Psoas muscle (tissue), 8 donors: Measurements from ENCODE around the gene TRIM41. TPM values are rescaled to one million over a fixed set of nuclear protein-coding genes. Genes with fewer than 3 reads are reported as not detected.

Source experiments
- ATAC-seq, 4 donors: fragments of 200-7000 bp; cut with Tn5 transposase; one replicate each; pipeline ENCODE4 v1.9.1; 2020; ENCODE audit warnings: moderate library complexity in 3 of 4, mild to moderate bottlenecking in 2 of 4
- DNase-seq, 2 donors: peaks; one replicate each; pipeline ENCODE4 v3.0.0-alpha.2; 2020
- H3K27ac ChIP-seq: fragments of 200-600 bp; one replicate; pipeline ENCODE4 v1.8.0; 2022
- H3K27me3 ChIP-seq, 3 donors: fragments of 200-600 bp in 1 of 3; one replicate each; pipeline versions ENCODE4 v1.6.1 to v1.8.0; 2013 to 2022; ENCODE audit warnings: low read length in 2 of 3, mild to moderate bottlenecking in 2 of 3, moderate library complexity in 1 of 3; ENCODE audit not compliant: insufficient read depth in 3 of 3
- H3K36me3 ChIP-seq, 2 donors: fragments of 200-600 bp in 1 of 2; one replicate each; pipeline versions ENCODE4 v1.6.1 to v1.8.0; 2013 to 2022; ENCODE audit warnings: low read depth in 1 of 2, mild to moderate bottlenecking in 1 of 2, moderate library complexity in 1 of 2; ENCODE audit not compliant: insufficient read depth in 1 of 2
- H3K4me1 ChIP-seq: fragments of 200-600 bp; one replicate; pipeline ENCODE4 v1.8.0; 2022
- H3K4me3 ChIP-seq: fragments of 200-600 bp; one replicate; pipeline ENCODE4 v1.8.0; 2022; ENCODE audit warnings: mild to moderate bottlenecking
- H3K9me3 ChIP-seq: fragments of 200-600 bp; one replicate; pipeline ENCODE4 v1.8.0; 2022
- WGBS, 3 donors: extraction: QIAGEN DNeasy Blood & Tissue Kit; methylation state at CpG; one replicate each; pipeline versions ENCODE4 v1.1.6 to v1.1.7; 2013; 5-methylcytosine and 5-hydroxymethylcytosine counted together
- intact Hi-C, 2 donors: fragments of 100-400 bp; cut with DNase I; formaldehyde crosslinking; loops; one replicate each; pipeline versions ENCODE4 v1.11.0 to v1.14.2; 2022
- polyA plus RNA-seq, 3 donors: library from polyadenylated mRNA; stranded (reverse); fragments of 200-250 nt; gene quantifications; one replicate each; pipeline ENCODE4 v1.2.3, GENCODE V29; 2013
- total RNA-seq, 4 donors: library from RNA; stranded (reverse); fragmentation: NEBNext Ultra II Directional in 2 of 4; extraction: Animal tissue kit (Norgen Biotek cat#: 25700) in 2 of 4; gene quantifications; one replicate each; pipeline versions ENCODE4 v1.2.1 to v1.2.4, GENCODE V29; 2021 to 2023
- TF ChIP-seq, protein P1 (sequence below): fragments of 200-600 bp; IDR thresholded peaks from one replicate; pipeline ENCODE4 v1.8.0; 2022; ENCODE audit warnings: antibody characterized with exemption
- donor health status: healthy with polysubstance abuse.
- donor health status: DM: no; HTN: no; CAD: no; lungs with moderate emphysema.
- donor health status: Bipolar disorder and iron deficiency.
- donor health status: healthy.
- donor health status: DM: yes; HTN: yes; CAD: no.
- donor health status: DM: no; HTN: no; CAD: no.
- donor health status: DM: no; HTN: no; CAD: no.
- donor health status: DM: yes; HTN: yes; CAD: no.

Gene TRIM41
- total and polyA plus RNA-seq, 7 donors: 12.5 to 44.0 (median 30.3) TPM

DNA sequence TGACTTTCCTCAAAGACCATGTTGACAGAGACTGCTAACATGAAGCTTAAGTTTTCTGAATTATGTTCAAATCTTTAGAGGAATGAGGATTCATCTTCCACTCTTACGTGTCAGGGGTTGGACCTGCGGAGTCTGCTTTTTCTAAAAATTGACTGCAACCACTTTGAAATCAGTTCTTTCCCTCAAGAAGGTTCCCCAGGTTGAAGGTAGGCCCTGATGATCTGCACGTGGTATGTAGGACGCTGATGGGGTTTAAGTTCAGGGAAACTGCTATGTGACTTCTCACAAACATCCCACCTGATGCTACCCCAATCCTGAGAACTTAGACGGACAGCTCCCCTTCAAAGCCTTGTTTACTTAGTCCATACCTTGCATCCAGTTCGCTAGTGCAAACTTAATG is 13.4 kb downstream of the TRIM41 start:
- no peak overlapping the region for H3K27ac ChIP-seq
- peaks cover 16 to 100% of the 10 kb centered on the region in 2 donors for H3K36me3 ChIP-seq
- H3K27me3 ChIP-seq: no peaks in the 10 kb centered on the region
- TF ChIP-seq, protein P1, sequence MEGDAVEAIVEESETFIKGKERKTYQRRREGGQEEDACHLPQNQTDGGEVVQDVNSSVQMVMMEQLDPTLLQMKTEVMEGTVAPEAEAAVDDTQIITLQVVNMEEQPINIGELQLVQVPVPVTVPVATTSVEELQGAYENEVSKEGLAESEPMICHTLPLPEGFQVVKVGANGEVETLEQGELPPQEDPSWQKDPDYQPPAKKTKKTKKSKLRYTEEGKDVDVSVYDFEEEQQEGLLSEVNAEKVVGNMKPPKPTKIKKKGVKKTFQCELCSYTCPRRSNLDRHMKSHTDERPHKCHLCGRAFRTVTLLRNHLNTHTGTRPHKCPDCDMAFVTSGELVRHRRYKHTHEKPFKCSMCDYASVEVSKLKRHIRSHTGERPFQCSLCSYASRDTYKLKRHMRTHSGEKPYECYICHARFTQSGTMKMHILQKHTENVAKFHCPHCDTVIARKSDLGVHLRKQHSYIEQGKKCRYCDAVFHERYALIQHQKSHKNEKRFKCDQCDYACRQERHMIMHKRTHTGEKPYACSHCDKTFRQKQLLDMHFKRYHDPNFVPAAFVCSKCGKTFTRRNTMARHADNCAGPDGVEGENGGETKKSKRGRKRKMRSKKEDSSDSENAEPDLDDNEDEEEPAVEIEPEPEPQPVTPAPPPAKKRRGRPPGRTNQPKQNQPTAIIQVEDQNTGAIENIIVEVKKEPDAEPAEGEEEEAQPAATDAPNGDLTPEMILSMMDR: no peak
- H3K4me1 ChIP-seq: peaks cover 6% of the 10 kb centered on the region
- ATAC-seq: no peak
- 77 to 85% (median 83%) methylated on average over 6 of the region's 6 CpGs for WGBS, 3 donors
- DNase-seq: no peak
- intact Hi-C loops: no loop called here
- no peaks in the 10 kb centered on the region for H3K9me3 ChIP-seq
- no peak overlapping the region for H3K4me3 ChIP-seq

DNA sequence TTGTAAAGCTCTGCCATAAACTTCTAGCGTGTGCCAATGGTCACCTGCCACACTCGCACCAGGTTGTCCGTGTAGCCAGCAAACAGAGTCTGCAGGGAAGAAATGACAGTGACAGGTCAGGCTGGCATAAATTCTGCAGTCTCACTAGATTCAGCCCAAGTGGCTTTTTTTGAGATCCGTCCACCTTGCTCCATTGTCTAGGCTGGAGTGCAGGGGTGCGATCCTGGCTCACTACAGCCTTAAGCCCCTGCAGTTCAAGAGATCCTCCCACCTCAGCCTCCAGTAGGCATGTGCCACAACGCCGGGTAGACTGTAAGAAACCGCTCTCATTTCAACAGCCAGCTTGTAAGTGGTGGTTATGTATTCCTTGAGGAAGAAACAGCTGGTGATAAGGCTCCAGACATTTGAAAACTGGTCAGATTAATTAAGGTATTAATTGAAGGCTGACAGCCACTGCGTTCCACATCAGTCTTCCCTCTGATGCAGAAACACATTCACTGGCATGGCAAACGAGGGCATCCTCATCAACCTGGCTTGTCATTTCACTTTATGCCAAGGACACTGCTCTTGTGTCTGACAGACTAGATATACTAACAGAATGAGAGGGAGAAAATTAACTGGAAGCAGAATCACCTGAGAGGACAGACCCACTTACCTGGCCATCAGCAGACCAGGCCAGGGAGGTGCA is 14.0 kb downstream of the TRIM41 start:
- H3K27ac ChIP-seq: no peak overlapping the region
- TF ChIP-seq, protein P1: no peak
- DNase-seq: no peak
- H3K9me3 ChIP-seq: no peaks in the 10 kb centered on the region
- H3K36me3 ChIP-seq: peaks cover 16 to 100% of the 10 kb centered on the region in 2 donors
- no peak overlapping the region for H3K4me3 ChIP-seq
- intact Hi-C loops: no loop called here
- 80 to 87% (median 83%) methylated on average over 10 of the region's 10 CpGs for WGBS, 3 donors
- no peaks in the 10 kb centered on the region for H3K27me3 ChIP-seq
- ATAC-seq: no peak
- H3K4me1 ChIP-seq: peaks cover 12% of the 10 kb centered on the region

DNA sequence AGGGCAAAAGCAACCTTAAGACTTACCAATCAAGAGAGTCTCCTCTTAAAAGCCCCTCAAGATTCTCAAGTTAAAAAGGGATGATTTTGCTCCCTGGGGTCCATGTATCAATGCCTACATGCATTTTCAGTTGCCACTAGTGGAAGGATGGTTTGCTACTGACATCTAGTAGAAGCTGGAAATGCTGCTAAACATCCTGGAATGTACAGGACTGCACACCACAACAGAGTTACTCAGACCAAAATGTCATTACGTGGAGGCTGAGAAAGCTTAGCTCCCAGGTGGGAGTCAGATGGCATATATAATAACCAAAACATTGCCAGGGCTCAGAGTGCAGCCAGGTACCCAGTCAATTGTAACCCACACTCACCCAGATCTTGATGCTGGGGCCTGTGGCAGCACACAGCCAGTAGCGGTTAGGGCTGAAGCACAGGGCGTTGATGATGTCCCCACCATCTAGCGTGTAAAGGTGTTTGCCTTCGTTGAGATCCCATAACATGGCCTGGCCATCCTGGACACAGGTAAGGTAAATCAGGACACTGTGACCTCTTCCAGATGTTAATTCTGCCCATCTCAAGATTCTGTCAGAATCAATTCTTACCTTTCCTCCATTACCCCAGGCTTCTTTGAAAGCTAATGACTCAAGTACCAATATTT is 14.8 kb downstream of the TRIM41 start:
- TF ChIP-seq, protein P1: no peak
- no peak for ATAC-seq
- intact Hi-C loops: no loop called here
- Histone ChIP-seq H3K27me3 (no peaks in the 10 kb centered on the region), H3K36me3 (peaks cover 16 to 95% of the 10 kb centered on the region in 2 donors), H3K27ac (no peak overlapping the region), H3K4me3 (no peak overlapping the region), H3K9me3 (no peaks in the 10 kb centered on the region), H3K4me1 (peaks cover 19% of the 10 kb centered on the region)
- no peak for DNase-seq
- WGBS, 3 donors: 86 to 89% (median 87%) methylated on average over 5 of the region's 5 CpGs

DNA sequence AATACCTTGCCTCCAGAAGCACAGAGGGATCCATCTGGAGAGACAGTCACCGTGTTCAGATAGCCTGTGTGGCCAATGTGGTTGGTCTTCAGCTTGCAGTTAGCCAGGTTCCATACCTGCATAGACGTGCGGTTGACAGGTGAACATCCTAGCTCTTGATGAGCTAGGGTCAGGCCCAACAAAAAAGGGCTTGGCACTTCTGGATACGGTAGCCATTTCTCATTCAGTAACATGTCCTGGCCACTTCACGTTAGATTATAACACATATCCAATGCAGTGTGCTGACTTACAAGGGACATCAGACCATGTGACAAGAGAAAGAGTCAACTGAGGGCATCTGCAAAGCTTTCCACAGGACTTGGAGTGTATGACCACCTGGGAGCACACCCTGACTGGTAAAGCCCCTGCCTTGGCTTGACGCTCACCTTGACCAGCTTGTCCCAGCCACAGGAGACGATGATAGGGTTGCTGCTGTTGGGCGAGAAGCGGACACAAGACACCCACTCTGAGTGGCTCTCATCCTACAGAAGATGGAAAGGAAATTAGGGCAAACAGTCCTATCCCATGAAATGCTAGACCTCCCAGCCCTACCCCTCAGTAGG is 16.1 kb downstream of the TRIM41 start:
- WGBS, 3 donors: 81 to 90% (median 86%) methylated on average over 9 of the region's 9 CpGs
- ATAC-seq (no peak), DNase-seq (no peak)
- H3K27ac ChIP-seq: no peak overlapping the region
- no peak overlapping the region for H3K4me3 ChIP-seq
- no peaks in the 10 kb centered on the region for H3K9me3 ChIP-seq
- intact Hi-C loops: no loop called here
- TF ChIP-seq, protein P1: no peak
- peaks cover 16 to 82% of the 10 kb centered on the region in 2 donors for H3K36me3 ChIP-seq
- H3K4me1 ChIP-seq: peaks cover 20% of the 10 kb centered on the region
- H3K27me3 ChIP-seq: no peaks in the 10 kb centered on the region
